ENCODE measurements around the gene TGM5. TPM values are rescaled to one million over a fixed set of nuclear protein-coding genes. Genes with fewer than 3 reads are reported as not detected.

Gene TGM5
- total RNA-seq, 1 donor from 2014 or later, result not detected

DNA sequence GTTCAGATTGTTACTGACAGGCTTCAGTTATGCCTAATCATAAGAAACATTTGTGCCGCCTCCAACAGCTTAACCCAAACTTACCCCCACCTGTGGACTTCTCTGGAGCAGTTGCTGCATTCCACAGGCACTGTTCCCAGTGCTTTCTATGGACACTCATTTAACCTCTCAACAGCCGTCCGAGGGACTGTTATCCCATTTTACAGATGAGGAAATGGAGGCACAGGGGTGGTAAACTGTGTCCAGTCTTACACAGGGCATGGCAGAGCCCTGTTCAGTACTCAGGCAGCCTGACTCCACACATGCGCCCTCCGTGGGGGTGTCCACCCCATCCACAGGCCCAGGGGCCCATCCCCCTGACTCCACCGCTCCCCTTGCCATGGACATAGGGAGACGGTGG lies 14.3 kb upstream of the TGM5 start:
- H3K27me3 Mint-ChIP-seq (ENCODE audit: unreplicated experiment), result peaks cover 43% of the 10 kb centered on the region
- no peak overlapping the region for H3K4me3 Mint-ChIP-seq (ENCODE audit: unreplicated experiment)
- no peaks in the 10 kb centered on the region for H3K9me3 Mint-ChIP-seq (ENCODE audit: unreplicated experiment)

DNA sequence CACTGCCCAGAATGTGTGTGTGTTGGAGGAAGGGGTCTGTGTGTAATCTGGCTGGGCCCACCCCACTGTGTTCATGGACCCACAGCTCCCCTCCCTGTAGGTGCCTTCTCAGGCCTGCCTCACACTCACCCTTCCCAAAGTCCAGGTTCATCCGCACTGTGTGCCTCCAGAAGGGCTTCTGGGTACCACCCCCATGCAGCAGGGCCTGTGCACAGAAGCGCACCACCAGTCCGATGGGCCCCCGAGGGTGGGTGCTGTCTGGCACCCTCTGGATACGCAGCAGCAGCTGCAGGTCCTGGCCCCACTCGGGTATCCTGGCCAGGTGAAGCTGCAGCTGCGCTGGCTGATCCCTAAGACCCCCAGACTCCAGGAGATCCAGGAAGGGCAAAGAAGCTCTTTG lies 12.8 kb upstream of the TGM5 start:
- H3K4me3 Mint-ChIP-seq (ENCODE audit: unreplicated experiment), result no peak overlapping the region
- H3K4me1 Mint-ChIP-seq (ENCODE audit: unreplicated experiment), result no peaks in the 10 kb centered on the region
- H3K9me3 Mint-ChIP-seq (ENCODE audit: unreplicated experiment), result no peaks in the 10 kb centered on the region
- peaks cover 52% of the 10 kb centered on the region for H3K27me3 Mint-ChIP-seq (ENCODE audit: unreplicated experiment)
- no peaks in the 10 kb centered on the region for H3K36me3 Mint-ChIP-seq (ENCODE audit: unreplicated experiment)
- H3K27ac Mint-ChIP-seq (ENCODE audit: unreplicated experiment), result no peak overlapping the region
- TF ChIP-seq, protein P1, sequence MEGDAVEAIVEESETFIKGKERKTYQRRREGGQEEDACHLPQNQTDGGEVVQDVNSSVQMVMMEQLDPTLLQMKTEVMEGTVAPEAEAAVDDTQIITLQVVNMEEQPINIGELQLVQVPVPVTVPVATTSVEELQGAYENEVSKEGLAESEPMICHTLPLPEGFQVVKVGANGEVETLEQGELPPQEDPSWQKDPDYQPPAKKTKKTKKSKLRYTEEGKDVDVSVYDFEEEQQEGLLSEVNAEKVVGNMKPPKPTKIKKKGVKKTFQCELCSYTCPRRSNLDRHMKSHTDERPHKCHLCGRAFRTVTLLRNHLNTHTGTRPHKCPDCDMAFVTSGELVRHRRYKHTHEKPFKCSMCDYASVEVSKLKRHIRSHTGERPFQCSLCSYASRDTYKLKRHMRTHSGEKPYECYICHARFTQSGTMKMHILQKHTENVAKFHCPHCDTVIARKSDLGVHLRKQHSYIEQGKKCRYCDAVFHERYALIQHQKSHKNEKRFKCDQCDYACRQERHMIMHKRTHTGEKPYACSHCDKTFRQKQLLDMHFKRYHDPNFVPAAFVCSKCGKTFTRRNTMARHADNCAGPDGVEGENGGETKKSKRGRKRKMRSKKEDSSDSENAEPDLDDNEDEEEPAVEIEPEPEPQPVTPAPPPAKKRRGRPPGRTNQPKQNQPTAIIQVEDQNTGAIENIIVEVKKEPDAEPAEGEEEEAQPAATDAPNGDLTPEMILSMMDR (IDR thresholded peaks at IDR 0.05), result no peak
- peak; percentile 82 for DNase-seq (ENCODE audit: extremely low spot score, unreplicated experiment)

More for the DNA sequence above, 14.3 kb upstream of the TGM5 start:
- no peaks in the 10 kb centered on the region for H3K4me1 Mint-ChIP-seq (ENCODE audit: unreplicated experiment)
- TF ChIP-seq, protein P1 (IDR thresholded peaks at IDR 0.05), result no peak
- no peaks in the 10 kb centered on the region for H3K36me3 Mint-ChIP-seq (ENCODE audit: unreplicated experiment)
- no peak for DNase-seq (ENCODE audit: extremely low spot score, unreplicated experiment)
- no peak overlapping the region for H3K27ac Mint-ChIP-seq (ENCODE audit: unreplicated experiment)

DNA sequence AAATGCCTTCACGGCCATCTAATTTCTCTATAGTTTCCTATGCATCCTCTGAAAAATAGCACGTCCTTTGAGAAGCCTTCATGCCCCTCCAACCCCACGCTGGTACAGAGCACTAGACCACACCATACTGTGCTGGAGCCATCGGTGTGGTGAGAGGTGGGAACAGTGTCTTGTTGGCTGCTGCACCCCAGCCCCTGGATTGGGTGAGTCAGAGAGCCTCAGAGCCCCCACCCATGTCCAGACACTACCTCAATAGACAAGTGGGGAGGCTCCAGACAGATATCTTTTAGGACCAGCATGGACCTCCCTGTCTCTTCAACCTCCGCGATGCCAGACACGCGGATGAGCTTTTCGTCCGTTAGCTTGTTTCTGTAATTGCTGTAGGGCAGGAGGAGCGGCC lies 12.1 kb upstream of the TGM5 start:
- Mint-ChIP-seq H3K27ac (ENCODE audit: unreplicated experiment) (no peak overlapping the region), H3K4me1 (ENCODE audit: unreplicated experiment) (no peaks in the 10 kb centered on the region), H3K36me3 (ENCODE audit: unreplicated experiment) (no peaks in the 10 kb centered on the region), H3K9me3 (ENCODE audit: unreplicated experiment) (no peaks in the 10 kb centered on the region), H3K4me3 (ENCODE audit: unreplicated experiment) (no peak overlapping the region), H3K27me3 (ENCODE audit: unreplicated experiment) (peaks cover 53% of the 10 kb centered on the region)
- DNase-seq (ENCODE audit: extremely low spot score, unreplicated experiment), result peak; percentile 42
- TF ChIP-seq, protein P1 (IDR thresholded peaks at IDR 0.05), result no peak

DNA sequence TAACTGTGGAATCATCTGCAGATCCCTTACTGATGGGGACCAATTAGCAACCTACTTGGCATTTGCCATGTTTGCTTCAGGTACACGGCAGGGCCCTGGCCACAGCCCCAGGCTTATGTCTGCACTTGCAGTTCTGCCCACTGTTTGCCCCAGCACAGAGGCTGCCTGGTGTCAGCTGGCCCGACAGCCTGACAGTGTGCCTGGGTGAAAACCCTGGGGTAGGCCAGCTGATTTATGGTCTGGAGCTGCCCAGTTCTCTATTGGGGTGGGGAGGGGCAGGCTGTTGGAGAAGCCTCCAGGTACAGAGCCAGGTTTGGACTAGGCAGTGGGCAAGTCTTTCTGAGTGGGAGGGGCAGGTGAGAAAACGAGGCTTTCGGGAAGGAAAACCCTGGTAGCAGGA lies 11.2 kb upstream of the TGM5 start:
- Mint-ChIP-seq H3K27me3 (ENCODE audit: unreplicated experiment) (peaks cover 53% of the 10 kb centered on the region), H3K4me1 (ENCODE audit: unreplicated experiment) (no peaks in the 10 kb centered on the region)
- TF ChIP-seq, protein P1 (IDR thresholded peaks at IDR 0.05), result no peak

GRCh38 chr15:43277231-43277823 lies 10.6 kb upstream of the TGM5 start:
- Mint-ChIP-seq H3K27me3 (ENCODE audit: unreplicated experiment) (peaks cover 53% of the 10 kb centered on the region), H3K36me3 (ENCODE audit: unreplicated experiment) (no peaks in the 10 kb centered on the region)
- TF ChIP-seq, protein P1 (IDR thresholded peaks at IDR 0.05), result no peak

More for the DNA sequence above, 11.2 kb upstream of the TGM5 start:
- DNase-seq (ENCODE audit: extremely low spot score, unreplicated experiment), result peak; percentile 81
- Mint-ChIP-seq H3K9me3 (ENCODE audit: unreplicated experiment) (no peaks in the 10 kb centered on the region), H3K4me3 (ENCODE audit: unreplicated experiment) (no peak overlapping the region), H3K27ac (ENCODE audit: unreplicated experiment) (no peak overlapping the region), H3K36me3 (ENCODE audit: unreplicated experiment) (no peaks in the 10 kb centered on the region)

More at GRCh38 chr15:43277231-43277823, 10.6 kb upstream of the TGM5 start:
- Mint-ChIP-seq H3K4me3 (ENCODE audit: unreplicated experiment) (no peak overlapping the region), H3K27ac (ENCODE audit: unreplicated experiment) (no peak overlapping the region), H3K4me1 (ENCODE audit: unreplicated experiment) (no peaks in the 10 kb centered on the region), H3K9me3 (ENCODE audit: unreplicated experiment) (no peaks in the 10 kb centered on the region)
- peak; percentile 56 for DNase-seq (ENCODE audit: extremely low spot score, unreplicated experiment)

All from osteocyte (in vitro differentiated cells).